Activated CD8-positive, alpha-beta T cell treated with anti-CD3 and anti-CD28 coated beads, Interleukin-2, amount 10 ng/mL, durations not matched to agents 7 days and 5 days (primary cell): Measurements from ENCODE around the gene EXOC6. TPM values are rescaled to one million over a fixed set of nuclear protein-coding genes. Genes with fewer than 3 reads are reported as not detected.

Experiments used
- ATAC-seq: fragments of 150-1000 bp; cut with Tn5 transposase; one replicate; pipeline ENCODE4 v1.10.0; 2021; ENCODE audit warnings: moderate library complexity
- CTCF ChIA-PET: fragments of 350-600 bp; sonication (Branson Sonifier 250); formaldehyde crosslinking; loops from one replicate; lab custom pipeline; 2021; ENCODE audit warnings: antibody characterized with exemption; lab: Charles Lee
- POLR2A ChIA-PET: fragments of 350-600 bp; sonication (Branson Sonifier 250); formaldehyde crosslinking; loops from one replicate; lab custom pipeline; 2021; ENCODE audit warnings: antibody characterized with exemption; lab: Charles Lee
- DNase-seq: peaks from one replicate; pipeline ENCODE4 v3.0.0-alpha.2; 2020
- H3K27ac Mint-ChIP-seq: one replicate; pipeline ENCODE4 v1.8.0; 2021; ENCODE audit warnings: mild to moderate bottlenecking, mixed read lengths
- H3K27me3 Mint-ChIP-seq: one replicate; pipeline ENCODE4 v1.8.0; 2021; ENCODE audit warnings: low read depth, mixed read lengths
- H3K36me3 Mint-ChIP-seq: one replicate; pipeline ENCODE4 v1.8.0; 2021; ENCODE audit warnings: low read depth, mixed read lengths
- H3K4me1 Mint-ChIP-seq: one replicate; pipeline ENCODE4 v1.8.0; 2021; ENCODE audit warnings: low read depth, mixed read lengths
- H3K4me3 Mint-ChIP-seq: one replicate; pipeline ENCODE4 v1.8.0; 2021; ENCODE audit warnings: mild to moderate bottlenecking, mixed read lengths
- H3K9me3 Mint-ChIP-seq: one replicate; pipeline ENCODE4 v1.8.0; 2022; ENCODE audit warnings: mixed read lengths; ENCODE audit not compliant: insufficient read depth
- total RNA-seq, 2 experiments: library from RNA; stranded (reverse); gene quantifications; one replicate each; pipeline ENCODE4 v1.2.3, GENCODE V29; 2021

The EXOC6 gene
- total RNA-seq, 2 experiments from 2014 or later = 11.7 to 12.5 TPM

DNA sequence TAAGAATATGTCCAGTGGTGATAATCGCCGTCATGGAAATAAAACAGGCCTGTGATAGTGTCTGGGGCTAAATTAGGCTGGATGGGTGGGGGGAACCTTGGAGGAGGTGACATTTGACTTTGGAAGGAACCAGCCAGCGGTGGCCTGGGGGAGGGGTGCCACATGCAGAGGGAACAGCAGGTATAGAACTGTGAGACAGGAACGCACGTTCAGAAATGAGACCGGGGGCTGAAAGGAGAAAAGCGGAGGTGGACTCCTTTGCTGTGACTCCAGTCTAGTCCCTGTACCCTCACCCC lies 222.8 kb downstream of the EXOC6 start:
- H3K27ac Mint-ChIP-seq = no peak overlapping the region
- DNase-seq = no peak
- no peak overlapping the region for H3K4me3 Mint-ChIP-seq
- ATAC-seq = no peak
- POLR2A ChIA-PET = no interaction called here
- peaks cover 35% of the 10 kb centered on the region for H3K4me1 Mint-ChIP-seq
- no peaks in the 10 kb centered on the region for H3K36me3 Mint-ChIP-seq
- CTCF ChIA-PET = interaction anchor here (1.0 kb wide), 1 partner anchor 9 kb away, joined by 3 read pairs; no protein-coding TSS in a partner anchor
- H3K9me3 Mint-ChIP-seq = no peaks in the 10 kb centered on the region
- H3K27me3 Mint-ChIP-seq = peaks cover 84% of the 10 kb centered on the region

DNA sequence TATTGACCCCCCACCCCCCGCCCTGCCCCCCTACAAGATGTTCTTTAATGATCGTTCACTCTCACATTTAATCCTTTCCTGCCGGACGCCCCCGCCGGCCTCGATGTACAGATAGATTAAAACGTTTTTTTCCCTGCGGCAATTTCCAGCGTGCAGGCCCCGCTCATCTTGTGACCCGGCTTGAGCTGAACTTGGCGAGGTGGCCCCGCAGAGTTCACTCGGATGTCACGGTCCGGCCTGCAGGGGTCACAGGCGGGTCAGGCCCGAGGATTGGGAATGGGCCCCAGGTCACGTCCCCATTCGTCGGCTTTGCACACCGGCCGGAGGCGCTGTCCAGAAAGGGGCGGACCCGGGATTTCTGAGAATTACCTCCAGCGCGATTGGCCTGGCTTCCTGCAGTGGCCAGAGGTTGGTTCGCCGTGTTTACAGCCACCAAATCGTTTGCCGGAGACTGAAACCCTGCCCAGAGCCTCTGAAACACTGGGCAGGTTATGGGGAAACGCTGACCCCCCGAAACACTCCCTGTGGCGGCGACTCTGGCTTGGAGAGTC lies 223.4 kb downstream of the EXOC6 start:
- peaks cover 35% of the 10 kb centered on the region for H3K4me1 Mint-ChIP-seq
- ATAC-seq (no peak), DNase-seq (no peak)
- H3K9me3 Mint-ChIP-seq = no peaks in the 10 kb centered on the region
- H3K4me3 Mint-ChIP-seq = peak overlapping the region; percentile 34
- no peaks in the 10 kb centered on the region for H3K36me3 Mint-ChIP-seq
- H3K27ac Mint-ChIP-seq = no peak overlapping the region
- POLR2A ChIA-PET = no interaction called here
- peaks cover 84% of the 10 kb centered on the region for H3K27me3 Mint-ChIP-seq
- CTCF ChIA-PET = interaction anchor here (1.0 kb wide), 1 partner anchor 10 kb away, joined by 3 read pairs; no protein-coding TSS in a partner anchor

DNA sequence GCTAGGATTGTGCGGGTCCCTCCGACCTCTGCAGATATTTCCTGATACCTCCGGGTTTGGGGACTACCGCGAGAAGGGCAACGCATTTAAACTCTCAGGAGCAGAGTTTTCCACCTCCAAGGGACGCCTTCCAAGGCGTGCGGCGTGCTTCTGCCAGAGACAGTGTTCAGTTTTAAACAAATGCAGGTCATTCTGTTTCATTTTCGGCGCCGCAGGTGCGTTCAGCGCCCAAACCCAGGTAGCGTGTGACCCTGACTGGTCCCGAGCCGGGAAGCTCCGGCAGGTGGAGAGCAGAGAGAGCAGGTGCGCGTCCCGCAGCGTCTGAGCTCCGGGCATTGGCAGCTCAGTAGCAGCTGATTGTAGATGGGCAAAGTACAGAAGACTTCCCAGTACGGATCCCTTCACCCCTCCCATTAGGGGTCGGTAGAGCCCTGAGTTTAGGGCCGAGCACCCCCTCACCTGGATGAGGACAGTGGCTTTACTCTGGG lies 223.9 kb downstream of the EXOC6 start:
- H3K36me3 Mint-ChIP-seq = no peaks in the 10 kb centered on the region
- H3K27ac Mint-ChIP-seq = peak overlapping the region; percentile 48
- H3K27me3 Mint-ChIP-seq = peaks cover 83% of the 10 kb centered on the region
- ATAC-seq (peak; percentile 8), DNase-seq (no peak)
- ChIA-PET CTCF (interaction anchor here (1.0 kb wide), 1 partner anchor 10 kb away, joined by 3 read pairs; no protein-coding TSS in a partner anchor), POLR2A (interaction anchor here (0.7 kb wide), 1 partner anchor 411 kb away, joined by 3 read pairs; no protein-coding TSS in a partner anchor)
- peaks cover 35% of the 10 kb centered on the region for H3K4me1 Mint-ChIP-seq
- H3K9me3 Mint-ChIP-seq = no peaks in the 10 kb centered on the region
- H3K4me3 Mint-ChIP-seq = peak overlapping the region; percentile 34

DNA sequence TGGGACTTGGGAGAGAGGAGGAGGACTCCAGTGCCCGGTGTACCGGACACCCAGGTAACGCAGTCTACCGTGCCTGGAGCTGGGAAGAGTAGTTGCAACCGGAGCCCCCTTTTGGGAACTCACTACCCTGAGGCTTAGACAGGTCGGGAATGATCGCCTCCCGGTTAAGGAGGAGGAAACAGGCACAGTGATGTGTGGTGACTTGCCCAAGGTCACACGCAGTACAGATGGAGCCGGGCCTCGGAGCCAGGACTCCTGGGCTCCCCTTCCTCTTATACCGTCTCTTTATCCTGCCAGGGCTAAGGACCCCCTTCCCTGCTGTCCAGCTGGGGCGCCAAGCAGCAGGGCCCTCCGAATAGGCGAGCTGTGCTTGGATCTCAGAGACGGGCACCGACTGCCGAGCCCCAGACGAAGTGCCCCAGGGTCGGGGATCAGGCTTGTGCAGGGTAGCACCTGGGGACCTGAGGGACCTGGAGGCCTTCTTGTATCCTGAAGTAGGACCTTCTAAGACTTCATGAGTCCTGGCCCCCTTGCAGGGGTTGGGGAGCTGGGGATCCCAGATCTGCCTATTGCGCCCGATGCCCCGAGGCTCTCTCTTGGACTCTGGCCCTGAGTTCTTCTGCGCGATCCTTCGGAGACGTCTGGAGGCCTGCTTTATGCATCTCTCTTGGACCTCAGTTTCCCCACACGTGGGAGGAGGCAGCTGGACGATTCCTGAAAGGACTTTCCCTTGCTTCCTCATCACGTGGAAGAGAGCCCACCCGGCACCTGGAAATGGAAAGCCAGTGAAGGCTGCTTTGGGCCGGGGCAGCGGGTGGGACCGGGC lies 224.6 kb downstream of the EXOC6 start:
- Mint-ChIP-seq H3K4me1 (peaks cover 35% of the 10 kb centered on the region), H3K36me3 (no peaks in the 10 kb centered on the region), H3K4me3 (peak overlapping the region; percentile 22), H3K27ac (no peak overlapping the region), H3K27me3 (peaks cover 79% of the 10 kb centered on the region), H3K9me3 (no peaks in the 10 kb centered on the region)
- ChIA-PET CTCF (interaction anchor here (1.0 kb wide), 1 partner anchor 11 kb away, joined by 3 read pairs; no protein-coding TSS in a partner anchor), POLR2A (interaction anchor here (0.7 kb wide), 1 partner anchor 411 kb away, joined by 3 read pairs; no protein-coding TSS in a partner anchor)
- ATAC-seq (peak; percentile 16), DNase-seq (no peak)

DNA sequence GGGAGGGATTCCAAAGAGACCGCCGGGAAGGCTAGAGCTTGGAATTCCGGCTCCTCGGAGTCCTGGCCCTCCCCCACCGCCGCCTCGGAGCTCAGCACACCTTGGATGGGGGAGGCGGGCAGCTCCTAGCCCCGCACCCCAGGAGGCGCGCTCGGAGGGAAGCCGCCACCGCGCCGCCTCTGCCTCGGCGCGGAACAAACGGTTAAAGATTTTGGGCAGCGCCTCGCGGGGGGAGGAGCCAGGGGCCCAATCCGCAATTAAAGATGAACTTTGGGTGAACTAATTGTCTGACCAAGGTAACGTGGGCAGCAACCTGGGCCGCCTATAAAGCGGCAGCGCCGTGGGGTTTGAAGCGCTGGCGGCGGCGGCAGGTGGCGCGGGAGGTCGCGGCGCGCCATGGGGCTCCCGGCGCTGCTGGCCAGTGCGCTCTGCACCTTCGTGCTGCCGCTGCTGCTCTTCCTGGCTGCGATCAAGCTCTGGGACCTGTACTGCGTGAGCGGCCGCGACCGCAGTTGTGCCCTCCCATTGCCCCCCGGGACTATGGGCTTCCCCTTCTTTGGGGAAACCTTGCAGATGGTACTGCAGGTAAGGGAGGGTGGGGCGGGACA lies 225.3 kb downstream of the EXOC6 start, which contains the start of gene CYP26A1:
Gene CYP26A1, plus strand, starts transcription at position 355 of the 608 bp plus-strand sequence. Its CDS starts 42 bp downstream, at position 397.
- Mint-ChIP-seq H3K27me3 (peaks cover 77% of the 10 kb centered on the region), H3K4me1 (peaks cover 32% of the 10 kb centered on the region), H3K36me3 (no peaks in the 10 kb centered on the region), H3K9me3 (no peaks in the 10 kb centered on the region), H3K27ac (no peak within 1 kb of the TSS), H3K4me3 (peak within 1 kb of the TSS; percentile 71)
- no peak for ATAC-seq
- CTCF ChIA-PET = no interaction called here
- POLR2A ChIA-PET = no interaction called here
- DNase-seq = no peak

DNA sequence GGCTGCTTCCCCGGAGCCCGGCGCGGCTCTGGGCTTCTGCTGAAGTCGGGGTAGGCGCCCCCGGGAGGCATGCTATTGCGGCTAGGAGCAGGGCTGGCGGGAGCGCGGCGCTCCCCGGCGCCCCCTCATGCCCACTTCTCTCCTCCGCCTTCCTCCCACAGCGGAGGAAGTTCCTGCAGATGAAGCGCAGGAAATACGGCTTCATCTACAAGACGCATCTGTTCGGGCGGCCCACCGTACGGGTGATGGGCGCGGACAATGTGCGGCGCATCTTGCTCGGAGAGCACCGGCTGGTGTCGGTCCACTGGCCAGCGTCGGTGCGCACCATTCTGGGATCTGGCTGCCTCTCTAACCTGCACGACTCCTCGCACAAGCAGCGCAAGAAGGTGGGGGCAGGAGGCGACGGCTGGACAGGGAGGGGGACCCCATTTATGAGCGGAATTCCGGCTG lies 225.9 kb downstream of the EXOC6 start:
- DNase-seq = peak; percentile 34
- H3K4me1 Mint-ChIP-seq = peaks cover 30% of the 10 kb centered on the region
- peaks cover 73% of the 10 kb centered on the region for H3K27me3 Mint-ChIP-seq
- H3K4me3 Mint-ChIP-seq = peak overlapping the region; percentile 71
- H3K36me3 Mint-ChIP-seq = no peaks in the 10 kb centered on the region
- no peaks in the 10 kb centered on the region for H3K9me3 Mint-ChIP-seq
- ATAC-seq = peak; percentile 34
- no peak overlapping the region for H3K27ac Mint-ChIP-seq
- CTCF ChIA-PET = no interaction called here
- POLR2A ChIA-PET = no interaction called here

DNA sequence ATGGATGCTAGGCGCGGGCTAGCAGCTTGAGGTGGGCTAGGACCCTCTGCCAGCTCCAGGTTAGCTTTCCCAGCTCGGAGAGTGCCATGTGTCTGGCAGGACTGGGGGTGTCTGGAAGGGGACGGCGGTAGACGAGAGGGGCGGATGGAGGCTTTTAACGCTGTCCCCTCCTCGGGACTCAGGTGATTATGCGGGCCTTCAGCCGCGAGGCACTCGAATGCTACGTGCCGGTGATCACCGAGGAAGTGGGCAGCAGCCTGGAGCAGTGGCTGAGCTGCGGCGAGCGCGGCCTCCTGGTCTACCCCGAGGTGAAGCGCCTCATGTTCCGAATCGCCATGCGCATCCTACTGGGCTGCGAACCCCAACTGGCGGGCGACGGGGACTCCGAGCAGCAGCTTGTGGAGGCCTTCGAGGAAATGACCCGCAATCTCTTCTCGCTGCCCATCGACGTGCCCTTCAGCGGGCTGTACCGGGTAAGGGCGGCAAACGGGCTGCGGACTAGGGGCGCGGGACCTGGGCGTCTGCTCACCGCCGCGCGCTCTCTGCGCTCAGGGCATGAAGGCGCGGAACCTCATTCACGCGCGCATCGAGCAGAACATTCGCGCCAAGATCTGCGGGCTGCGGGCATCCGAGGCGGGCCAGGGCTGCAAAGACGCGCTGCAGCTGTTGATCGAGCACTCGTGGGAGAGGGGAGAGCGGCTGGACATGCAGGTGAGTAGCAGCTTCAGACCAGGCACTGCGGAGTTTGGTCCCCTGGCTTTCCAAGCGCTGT lies 226.5 kb downstream of the EXOC6 start:
- DNase-seq (no peak), ATAC-seq (peak; percentile 30)
- H3K4me3 Mint-ChIP-seq = peak overlapping the region; percentile 71
- H3K27ac Mint-ChIP-seq = no peak overlapping the region
- H3K4me1 Mint-ChIP-seq = peaks cover 30% of the 10 kb centered on the region
- ChIA-PET POLR2A (no interaction called here), CTCF (interaction anchor here (0.6 to 1.9 kb wide), 4 partner anchors 10 to 453 kb away, joined by 3 to 6 read pairs (median 4); no protein-coding TSS in a partner anchor)
- peaks cover 77% of the 10 kb centered on the region for H3K27me3 Mint-ChIP-seq
- no peaks in the 10 kb centered on the region for H3K9me3 Mint-ChIP-seq
- H3K36me3 Mint-ChIP-seq = no peaks in the 10 kb centered on the region

DNA sequence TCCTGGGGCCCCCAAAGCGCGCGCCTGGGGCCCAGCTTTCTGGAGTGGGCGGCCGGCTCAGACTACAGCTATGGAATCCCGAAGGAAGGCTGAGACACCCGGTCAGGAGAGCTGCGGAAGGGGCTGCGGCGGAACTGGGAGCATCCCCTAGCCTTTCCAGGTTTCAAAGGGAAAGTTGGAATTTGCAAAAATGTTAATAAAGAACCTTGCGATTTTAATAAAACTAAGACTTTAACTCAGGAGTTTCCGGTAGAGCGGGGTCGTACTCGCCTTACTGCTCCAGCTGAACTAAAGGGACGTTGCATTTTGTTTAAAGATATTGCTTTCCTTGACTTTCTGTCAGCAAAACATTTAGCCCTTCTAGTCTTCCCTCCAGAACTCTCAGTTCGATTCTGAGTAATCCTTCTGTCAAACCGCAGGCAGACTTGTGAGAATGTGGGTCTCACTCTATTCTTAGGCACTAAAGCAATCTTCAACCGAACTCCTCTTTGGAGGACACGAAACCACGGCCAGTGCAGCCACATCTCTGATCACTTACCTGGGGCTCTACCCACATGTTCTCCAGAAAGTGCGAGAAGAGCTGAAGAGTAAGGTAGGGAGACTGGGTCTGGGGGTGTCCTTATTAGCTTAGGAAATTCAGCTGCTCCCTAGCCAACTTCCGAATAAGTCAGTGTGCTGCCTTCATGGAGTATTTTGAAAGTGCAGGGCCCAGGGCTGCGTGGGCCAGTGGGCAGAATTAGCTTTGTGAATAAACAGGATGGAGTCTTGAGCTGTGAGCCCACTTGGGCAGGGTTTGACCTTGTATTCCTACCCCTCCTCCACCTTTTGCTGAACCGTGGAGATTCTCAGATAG lies 227.3 kb downstream of the EXOC6 start:
- ChIA-PET POLR2A (no interaction called here), CTCF (interaction anchor here (0.6 to 1.9 kb wide), 5 partner anchors 11 to 452 kb away, joined by 3 to 6 read pairs (median 3); no protein-coding TSS in a partner anchor)
- Mint-ChIP-seq H3K9me3 (no peaks in the 10 kb centered on the region), H3K4me1 (peaks cover 32% of the 10 kb centered on the region), H3K36me3 (no peaks in the 10 kb centered on the region), H3K27ac (no peak overlapping the region), H3K4me3 (no peak overlapping the region), H3K27me3 (peaks cover 72% of the 10 kb centered on the region)
- ATAC-seq = no peak
- DNase-seq = no peak

DNA sequence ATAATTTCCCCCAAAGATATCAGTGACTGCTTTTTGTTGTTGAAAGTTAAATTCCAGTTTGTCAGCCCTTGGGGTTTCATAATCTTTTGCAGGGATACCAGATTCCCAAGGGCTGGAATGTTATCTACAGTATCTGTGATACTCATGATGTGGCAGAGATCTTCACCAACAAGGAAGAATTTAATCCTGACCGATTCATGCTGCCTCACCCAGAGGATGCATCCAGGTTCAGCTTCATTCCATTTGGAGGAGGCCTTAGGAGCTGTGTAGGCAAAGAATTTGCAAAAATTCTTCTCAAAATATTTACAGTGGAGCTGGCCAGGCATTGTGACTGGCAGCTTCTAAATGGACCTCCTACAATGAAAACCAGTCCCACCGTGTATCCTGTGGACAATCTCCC lies 228.6 kb downstream of the EXOC6 start:
- Mint-ChIP-seq H3K27ac (no peak overlapping the region), H3K36me3 (no peaks in the 10 kb centered on the region), H3K4me3 (no peak overlapping the region), H3K4me1 (peaks cover 25% of the 10 kb centered on the region), H3K27me3 (peaks cover 66% of the 10 kb centered on the region), H3K9me3 (no peaks in the 10 kb centered on the region)
- ATAC-seq = no peak
- ChIA-PET POLR2A (no interaction called here), CTCF (interaction anchor here (0.6 to 1.2 kb wide), 4 partner anchors 10 to 281 kb away, joined by 3 to 6 read pairs (median 3); no protein-coding TSS in a partner anchor)
- DNase-seq = no peak

DNA sequence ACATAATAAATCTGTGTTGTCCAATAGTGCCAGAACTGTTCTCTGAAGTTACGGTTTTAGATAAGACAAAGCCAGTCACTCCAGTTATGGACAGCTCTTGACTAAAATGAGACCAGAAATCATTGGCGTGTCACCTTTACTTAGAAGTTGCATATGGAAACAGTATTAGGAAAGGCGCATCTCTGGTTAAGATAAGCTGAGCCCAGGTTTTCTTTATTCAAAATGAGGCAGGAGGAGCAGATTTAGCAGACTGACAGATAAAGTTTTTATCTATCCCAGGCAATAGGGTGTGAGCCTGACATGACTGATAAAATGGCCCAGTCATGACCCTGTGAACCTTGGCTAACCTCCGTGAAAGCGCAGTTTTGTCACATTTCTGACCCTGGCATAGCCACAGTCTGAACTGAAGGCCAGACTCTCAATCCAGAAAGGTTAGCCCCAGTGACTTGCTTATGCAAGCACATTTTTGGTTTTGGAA lies 229.6 kb downstream of the EXOC6 start:
- ChIA-PET CTCF (interaction anchor here (1.2 kb wide), 2 partner anchors 11 to 275 kb away, joined by 3 to 6 read pairs; no protein-coding TSS in a partner anchor), POLR2A (no interaction called here)
- no peaks in the 10 kb centered on the region for H3K9me3 Mint-ChIP-seq
- no peak overlapping the region for H3K27ac Mint-ChIP-seq
- peaks cover 18% of the 10 kb centered on the region for H3K4me1 Mint-ChIP-seq
- no peaks in the 10 kb centered on the region for H3K36me3 Mint-ChIP-seq
- no peak overlapping the region for H3K4me3 Mint-ChIP-seq
- ATAC-seq (no peak), DNase-seq (no peak)
- peaks cover 56% of the 10 kb centered on the region for H3K27me3 Mint-ChIP-seq
